Mammary epithelial cell (primary cell): ENCODE results near the gene BTBD6.

Experiments used
- CTCF ChIP-seq, 2 donors: IDR thresholded peaks in 1 of 2; conservative IDR thresholded peaks in 1 of 2; 2 replicates each; pipeline ENCODE4 v1.5.1; 2011 to 2012; ENCODE audit warnings: inconsistent platforms in 2 of 2, low read length in 2 of 2, mild to moderate bottlenecking in 2 of 2, control low read depth in 1 of 2, low read depth in 1 of 2; ENCODE audit not compliant: insufficient read depth in 1 of 2; ENCODE audit errors: extremely low read depth in 1 of 2
- EZH2 ChIP-seq: IDR thresholded peaks from 2 replicates; pipeline ENCODE4 v1.6.1; 2012; ENCODE audit warnings: low read length, inconsistent platforms, borderline replicate concordance

GRCh38 chr14:105226198-105226597 is 22.1 kb upstream of the BTBD6 start:
- TF ChIP-seq EZH2 (no peak), CTCF (conservative IDR thresholded peaks at IDR 0.05 in 1 of 2, IDR thresholded peaks at IDR 0.05 in 1 of 2; ENCODE audit: extremely low read depth in 1 of 2, insufficient read depth in 1 of 2, low read depth in 1 of 2, low read length in 2 of 2) (no peak)
